Stimulated activated CD4-positive, alpha-beta T cell treated with anti-CD3 and anti-CD28 coated beads, TNF-alpha, amount 100 ng/mL, for 4 hours (primary cell): ENCODE measurements around the gene SORCS2.

ENCODE experiments used
- DNase-seq, 3 experiments: peaks; one replicate each; pipeline ENCODE4 v3.0.0-alpha.2; 2020; ENCODE audit warnings: low read depth in 3 of 3

The SORCS2 gene

DNA sequence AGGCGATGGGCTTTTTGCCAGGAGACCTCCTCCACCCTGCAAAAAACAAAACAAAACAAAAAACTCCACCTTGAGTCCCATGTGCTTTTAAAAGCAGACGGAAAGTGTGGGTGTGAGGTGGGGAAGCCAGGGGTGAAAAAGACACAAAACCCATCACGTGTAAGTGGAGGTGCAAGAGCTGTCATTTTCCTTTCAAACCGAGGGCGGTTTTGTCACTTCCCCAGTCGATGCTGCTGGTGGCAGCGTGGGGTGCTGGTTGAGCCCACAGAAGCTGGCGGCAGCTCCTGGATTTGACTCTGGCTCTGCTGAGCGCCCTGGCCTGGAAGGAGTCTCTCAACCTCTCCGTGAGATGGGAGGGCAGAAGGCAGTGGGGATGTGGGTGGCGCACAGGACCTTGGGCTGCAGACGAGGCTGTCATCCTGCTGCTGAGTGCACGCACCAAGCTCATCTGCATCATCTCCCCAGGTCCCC is 132.3 kb downstream of the SORCS2 start:
- DNase-seq: no peak

DNA sequence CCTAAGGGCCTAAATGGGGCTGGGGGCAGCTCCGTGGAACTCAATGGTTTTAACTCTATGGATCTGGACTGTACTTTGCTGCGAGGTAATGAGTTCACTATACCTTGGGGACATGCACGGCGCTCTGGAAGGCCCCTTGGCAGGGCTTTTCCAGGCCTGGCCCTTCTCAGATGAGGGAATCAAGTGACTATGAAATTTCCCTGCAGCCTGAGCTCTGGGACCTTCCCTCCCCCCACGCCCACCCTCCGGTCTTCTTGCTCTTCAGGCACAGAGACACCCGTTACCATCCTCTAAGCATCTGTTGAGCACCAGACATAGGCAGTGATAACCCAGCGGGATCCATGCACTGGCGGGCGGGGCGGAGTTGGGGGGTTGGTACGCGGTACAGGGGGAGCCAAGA is 133.2 kb downstream of the SORCS2 start:
- DNase-seq: no peak

DNA sequence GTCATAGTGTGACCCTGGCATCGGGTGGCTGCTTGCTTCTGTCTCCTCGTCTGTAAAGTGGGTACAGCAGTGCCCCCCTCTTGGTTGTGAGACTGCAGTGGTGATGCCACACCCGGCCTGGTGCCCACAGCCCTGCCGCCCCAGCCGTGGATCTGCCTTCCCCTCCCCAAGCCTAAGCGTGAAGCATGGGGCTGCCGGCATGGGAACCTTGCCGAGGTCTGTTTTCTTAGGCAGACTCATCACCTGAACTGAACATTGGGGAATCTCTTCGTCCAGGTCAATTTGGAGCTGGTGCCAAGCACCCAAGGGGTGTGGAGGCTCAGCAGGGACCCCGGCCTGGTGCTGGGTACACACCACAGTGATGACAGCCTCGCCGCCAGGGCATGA is 134.0 kb downstream of the SORCS2 start:
- no peak for DNase-seq

DNA sequence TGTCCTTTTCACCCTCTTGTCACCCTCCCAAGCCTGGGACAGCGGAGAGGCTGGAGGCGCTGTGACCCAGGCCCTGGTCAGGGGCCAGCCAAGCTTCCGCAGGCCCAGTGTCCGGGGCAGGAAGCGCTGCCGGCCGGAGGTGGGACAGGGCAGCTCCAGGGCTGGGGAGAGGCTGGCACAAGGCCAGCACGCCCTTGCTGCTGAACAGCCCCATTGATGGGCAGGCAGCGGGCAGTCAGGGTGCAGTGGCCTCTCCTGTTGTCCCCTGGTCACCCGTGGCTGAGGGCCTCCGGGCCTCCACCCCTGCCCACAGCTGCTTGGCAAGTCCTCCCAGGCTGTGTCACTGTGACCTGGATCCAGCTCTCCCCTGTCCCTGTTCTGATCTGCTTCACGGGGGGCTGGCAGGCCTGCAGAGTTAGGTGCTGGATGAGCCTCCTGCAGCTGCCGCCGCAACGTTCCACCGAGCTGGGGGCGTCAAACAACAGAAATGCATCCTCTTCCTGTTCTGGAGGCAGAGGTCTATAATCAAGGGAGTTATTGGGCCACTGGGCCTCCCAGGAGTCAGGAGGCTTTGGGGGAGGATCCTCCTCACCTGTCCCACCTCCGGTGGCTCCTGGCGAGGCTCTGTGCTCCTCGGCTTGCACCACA is 134.5 kb downstream of the SORCS2 start:
- DNase-seq: no peak

DNA sequence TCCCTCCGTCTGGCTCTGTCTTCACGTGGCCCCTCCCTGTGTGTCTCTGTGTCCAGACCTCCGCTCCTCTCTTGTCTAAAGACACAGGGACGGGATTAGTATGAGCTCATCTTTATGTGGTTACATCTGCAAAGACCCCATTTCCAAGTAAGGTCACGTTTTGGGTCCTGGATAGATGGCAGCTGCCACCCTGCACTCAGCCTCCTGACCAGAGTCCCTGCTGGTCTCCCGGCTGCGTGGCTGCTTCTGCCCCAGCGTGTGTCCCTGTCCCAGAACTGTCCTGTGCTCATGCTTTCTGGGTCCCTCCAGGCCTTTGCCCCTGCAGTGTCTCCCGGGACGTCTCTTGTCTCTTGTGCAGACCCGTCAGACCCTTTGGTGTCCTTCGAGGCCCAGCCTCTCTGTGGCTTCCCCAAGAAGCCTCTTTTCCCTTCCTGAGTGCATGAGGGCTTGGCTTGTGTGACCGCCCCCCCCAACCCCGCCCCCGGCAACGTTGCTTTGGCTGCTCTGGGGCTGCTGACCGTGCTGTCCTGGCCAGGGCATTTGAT is 135.1 kb downstream of the SORCS2 start:
- no peak for DNase-seq

DNA sequence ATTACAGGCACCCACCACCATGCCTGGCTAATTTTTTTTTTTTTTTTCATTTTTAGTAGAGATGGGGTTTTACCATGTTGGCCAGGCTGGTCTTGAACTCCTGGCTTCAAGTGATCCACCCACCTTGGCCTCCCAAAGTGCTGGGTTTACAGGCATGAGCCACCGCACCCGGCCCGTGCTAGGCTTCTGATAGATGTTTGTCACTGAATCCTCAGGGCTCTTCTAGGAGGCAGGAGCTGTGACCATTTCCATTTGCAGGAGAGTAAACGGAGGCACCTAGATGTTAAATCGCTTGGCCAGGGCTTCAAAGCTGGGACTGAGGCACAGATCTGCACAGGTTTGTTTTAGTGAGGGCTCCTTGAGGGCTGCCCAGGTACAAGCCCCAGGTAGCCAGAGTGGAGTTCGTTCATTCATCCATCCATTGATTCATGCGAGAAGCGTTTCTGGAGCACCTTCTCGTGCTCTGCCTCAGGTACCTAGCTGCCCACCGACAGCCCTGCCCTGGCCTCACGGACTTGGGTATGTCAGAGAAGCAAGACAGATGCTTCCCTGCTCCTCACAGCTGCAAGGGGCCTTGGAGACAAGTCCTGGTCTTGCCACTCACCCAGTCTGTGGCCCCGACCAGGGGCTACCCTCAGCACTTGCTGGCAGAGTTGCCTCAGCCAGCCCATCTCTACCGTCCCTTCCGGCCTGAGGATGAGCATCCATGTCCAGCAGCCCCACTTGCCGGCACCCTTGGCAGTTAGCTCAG is 136.0 kb downstream of the SORCS2 start:
- no peak for DNase-seq

DNA sequence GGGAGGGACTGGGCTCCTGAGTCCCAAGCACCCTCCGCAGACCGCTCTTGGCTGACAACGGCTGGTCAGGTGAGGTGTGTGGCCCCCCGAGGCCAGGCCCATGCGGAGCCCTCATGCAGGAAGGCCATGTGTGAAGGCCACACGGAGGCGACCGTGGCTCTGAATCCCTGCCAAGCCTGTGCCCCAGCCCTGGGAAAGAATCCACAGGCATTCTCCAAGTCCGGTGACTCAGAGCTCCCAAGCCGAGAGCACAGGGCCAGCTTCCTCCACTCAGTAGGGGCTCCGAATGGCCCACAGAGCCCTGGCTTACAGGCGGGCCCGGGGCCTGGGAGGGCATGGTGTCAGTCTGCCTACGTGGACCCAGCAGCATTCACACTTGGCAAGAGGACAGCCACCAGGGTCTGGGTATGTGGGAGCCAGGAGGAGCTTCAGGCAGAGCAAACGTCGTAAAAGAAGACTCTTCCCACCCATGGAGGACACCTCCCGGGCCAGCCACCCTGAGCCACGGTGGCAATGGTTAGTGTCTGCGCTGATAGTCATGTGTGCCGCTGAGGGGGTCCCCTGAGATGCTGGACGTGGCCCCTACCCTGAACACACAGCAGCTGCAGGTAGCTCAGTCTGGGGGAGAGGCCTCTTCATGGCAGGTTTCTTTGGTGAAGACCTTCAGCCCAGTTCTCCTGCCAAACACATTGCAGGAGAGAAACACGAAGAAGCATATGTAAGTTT is 136.7 kb downstream of the SORCS2 start:
- no peak for DNase-seq

DNA sequence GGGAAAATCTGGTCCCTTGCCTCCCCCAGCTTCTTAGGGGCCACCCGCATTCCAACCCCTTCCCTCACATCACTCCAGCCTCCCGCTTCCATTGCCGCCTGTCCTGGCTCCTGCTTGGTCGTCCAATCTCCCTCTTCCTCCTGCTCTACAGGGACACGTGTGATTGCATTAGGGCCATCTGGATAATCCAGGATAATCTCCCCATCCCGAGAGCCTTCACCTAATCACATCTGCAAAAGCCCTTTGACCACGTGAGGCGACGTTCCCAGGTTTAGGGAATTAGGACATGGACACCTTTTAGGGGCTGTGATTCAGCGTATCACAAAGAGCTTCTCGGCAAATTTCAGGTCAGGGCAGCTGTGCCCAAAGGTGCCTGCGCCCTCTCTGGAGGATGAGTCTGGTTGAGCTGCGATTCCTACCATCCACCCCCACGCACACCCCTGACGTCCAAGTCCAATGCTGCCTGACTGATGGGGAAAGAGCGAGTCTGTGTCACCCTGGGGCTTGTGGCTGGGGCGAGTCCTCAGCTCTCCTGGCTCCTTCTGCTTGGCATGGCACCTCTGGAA is 137.8 kb downstream of the SORCS2 start:
- DNase-seq: no peak

DNA sequence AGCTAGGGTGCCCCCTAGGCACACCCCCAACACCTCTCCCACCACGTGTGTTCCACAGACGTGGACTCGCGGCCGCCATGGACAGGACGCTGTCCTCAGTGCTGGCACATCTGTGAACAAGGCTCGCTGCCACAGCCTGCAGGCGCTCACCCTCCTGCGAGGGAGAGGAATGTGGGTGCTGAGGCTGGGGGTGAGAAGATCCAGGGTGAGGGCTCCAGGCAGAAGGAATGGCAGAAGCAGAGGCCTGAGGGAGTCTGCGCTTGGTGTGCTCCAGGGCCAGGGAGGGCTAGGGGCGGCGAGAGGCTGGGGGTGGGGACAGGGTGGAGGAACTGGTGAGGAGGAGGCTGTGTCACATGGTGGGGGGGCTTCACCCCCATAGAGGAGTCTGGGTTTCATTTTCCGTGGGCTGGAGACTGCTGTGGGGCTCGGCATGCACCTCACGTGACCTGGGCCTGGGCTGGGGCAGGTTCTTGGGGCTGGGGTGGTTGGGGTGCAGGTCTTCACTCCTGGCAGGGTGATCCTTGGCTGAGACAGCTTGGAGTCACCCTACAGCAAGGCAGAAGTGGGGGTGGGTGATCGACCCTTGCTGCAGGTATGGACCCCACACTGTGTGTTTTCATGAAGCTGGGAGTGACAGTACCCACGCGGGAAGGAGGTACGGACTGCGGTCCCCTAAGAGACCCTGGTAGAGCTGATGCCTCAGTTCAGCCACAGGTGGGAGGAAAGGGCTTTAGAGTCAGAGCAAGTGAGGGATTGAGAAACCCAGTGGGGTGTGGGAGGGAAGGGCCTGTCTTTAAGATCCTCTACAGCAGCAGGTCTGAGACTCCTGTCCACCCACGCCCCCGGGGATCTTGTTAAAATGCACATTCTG is 138.7 kb downstream of the SORCS2 start:
- DNase-seq: no peak

DNA sequence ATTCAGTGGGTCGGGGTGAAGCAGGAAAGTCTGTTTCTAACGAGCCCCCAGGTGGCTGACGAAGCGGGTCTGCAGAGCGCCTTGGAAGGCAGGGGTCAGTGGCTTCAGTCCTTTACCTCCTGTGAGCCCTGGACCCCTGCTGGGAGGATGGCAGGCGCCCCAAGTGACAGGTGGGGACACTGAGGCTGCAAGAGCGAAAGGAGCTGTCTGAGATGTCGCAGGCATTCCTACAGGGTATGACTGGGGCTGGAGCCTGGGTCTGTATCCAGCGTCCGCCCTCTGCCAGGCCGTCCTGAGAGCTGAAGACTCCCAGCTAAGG is 139.3 kb downstream of the SORCS2 start:
- no peak for DNase-seq

DNA sequence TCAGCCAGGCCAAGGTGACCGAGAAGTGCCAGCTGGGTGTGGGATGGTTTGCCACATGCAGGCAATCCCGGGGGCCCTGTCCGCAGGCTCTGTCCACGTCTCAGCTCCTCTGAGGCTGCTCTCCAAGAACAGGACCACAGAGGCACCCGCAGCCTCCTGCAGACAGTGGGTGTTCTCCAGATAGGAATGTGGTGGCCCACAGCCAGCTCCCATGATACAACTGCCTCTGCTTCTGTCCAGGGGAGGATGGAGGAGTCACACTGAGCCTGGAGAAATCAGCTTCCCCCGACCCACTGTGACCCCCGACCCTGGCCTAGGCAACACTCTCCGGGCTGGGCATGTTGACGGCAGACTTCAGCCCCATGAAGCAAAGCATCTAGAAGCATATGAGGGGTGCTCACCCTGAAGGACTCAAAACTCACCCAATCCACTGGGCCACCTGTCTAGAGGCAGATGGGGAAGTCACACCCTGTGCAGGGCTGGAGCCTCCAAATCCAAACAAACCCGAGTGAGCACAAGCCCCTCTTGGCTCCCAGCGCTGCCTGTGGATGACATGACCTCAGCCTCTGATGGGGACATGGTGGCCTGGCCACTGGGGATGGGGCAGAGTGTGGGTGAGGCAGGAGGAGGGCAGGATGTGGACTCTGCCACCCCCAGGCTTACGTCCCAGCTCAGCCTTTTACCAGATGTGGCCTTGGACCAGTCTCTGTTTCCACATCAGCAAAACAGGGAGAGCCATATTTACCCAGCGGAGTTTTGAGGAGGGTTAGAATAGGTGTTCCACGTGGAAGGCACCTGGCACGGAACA is 140.1 kb downstream of the SORCS2 start:
- DNase-seq: no peak

DNA sequence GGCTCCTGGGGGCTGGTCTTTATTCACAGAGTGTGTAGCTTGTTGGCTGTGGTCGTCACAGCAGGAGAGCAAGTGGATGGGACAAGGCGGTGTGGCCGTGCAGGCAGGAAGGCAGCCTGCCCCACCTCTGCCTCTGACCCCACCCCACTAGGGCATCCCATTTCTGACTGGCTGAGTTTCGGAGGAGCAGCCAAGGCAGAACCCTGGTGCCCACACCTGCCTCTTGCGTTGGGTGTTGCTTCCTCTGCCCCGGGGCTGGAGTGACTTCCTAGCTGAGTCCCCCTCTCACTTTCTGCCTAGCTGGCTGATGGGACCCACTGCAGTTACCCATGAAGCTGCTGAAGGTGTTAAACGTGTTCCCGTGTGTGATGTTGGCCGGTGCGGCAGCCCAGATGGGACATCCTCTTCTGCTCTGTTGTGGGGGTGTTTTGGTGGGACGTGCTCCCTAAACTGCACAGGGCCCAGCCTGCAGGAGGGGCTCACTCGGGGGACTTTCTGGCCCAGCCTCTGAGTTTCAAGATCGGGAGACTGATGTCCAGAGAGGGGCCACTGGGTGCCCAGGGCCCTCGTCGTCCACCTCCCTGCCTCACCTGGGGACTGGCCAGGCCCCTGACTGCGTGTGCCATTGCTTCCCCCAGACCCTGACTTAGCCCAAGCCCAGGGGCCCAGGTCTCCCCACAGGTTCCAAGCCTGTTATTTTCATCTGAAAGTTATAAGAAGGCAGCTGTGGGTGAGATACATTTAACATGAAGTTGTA is 140.9 kb downstream of the SORCS2 start:
- DNase-seq: no peak

DNA sequence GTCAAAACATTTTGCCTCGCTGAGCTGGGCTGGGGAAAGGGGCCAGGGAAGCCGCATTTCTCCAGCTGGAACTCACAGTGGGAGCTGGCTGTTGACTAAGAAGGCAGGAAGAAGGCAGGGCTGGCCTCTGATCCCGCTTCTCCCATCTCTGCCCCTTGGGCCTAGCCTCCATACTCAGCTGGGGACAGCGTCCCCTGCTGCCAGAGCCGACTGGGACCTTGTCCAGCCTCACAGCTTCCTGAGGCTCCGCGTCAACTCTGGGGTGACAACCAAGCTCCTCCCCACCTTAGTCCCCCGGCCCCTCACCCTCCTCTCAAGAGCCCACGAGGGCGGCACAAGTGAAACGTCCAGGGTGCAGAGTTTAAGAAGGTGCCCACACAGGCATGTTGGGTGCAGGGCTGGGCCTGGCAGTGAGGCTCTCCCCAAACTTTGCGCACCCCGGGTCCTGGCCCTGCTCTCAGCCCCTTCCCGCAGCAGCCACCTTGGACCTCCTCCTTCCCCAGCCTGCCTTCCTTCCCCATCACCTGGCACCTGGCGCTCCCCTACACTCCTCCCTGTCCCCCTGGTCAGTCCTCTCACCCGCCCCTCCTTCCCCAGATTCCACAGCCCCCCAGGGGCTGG is 141.6 kb downstream of the SORCS2 start:
- DNase-seq: no peak

DNA sequence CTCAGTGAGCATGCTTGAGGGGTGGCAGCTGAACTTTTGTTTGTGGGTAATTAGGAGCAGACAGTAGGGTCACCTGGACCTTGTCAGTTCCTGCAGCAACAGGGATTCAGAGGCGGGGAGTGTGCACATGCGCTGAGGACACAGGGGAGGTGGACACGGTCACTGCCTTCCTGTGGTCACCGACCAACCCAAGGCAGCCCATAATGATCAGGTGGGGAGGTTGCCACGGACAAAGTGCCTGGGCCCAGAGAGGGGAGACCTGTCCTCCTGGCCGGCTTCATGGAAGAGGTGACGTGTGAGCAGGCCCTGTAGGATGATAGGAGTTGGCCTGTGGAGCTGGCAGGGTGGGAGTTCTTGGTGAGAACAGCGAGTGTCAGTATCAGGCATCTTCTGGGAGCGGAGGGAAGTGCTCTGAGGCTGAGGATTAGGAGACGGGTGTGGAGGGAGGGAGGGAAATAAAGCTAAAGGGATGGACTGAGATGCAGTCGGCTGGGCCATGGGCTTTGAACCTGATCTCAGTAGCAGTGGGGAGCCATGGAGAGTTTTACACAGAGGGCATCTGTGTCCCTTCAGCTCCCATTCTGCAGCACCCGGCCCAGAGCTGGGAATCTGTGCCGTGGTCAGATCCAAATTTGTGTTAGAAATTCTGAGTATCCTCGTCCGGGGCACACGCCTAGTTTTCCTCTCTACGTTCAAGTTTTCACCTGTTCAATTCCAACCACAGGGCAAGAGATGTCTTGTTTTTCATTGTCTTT is 142.4 kb downstream of the SORCS2 start:
- DNase-seq: no peak

DNA sequence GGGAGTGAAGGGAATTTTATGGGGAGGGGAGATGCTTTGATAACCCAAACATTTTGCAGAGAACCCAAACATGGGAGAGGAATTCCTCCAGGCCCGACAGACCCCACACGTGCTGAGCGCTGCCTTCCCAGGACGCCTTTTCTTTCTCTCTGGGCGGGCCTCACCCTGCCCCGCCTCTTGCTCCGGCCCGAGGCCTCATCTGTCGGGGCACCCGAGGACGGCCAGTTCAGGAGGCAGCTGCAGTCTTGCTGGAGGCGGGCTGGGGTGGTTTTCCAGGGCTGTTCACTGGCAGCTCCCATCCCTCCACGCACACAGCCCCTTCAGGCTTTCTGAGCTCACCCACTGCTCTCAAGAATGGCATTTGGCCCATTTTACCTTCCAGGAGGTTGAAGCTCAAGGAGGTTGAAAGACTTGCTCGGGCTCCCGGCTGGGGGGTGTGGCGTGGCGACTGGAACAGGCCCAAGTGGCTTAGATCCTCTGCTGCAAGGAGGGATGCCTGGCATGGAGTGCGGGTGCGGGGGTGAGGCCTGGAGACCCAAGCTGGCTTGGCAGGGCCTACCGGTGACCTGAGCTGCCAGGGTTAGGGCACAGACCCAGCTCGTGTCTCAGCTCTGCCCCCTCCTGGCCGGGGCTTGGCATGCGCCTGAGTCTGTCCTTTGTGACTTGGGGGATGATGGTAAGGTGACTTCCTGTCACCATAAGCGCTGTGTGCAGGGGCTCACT is 143.2 kb downstream of the SORCS2 start:
- peak in 2 of 3 experiments; percentile 5 to 19 for DNase-seq

DNA sequence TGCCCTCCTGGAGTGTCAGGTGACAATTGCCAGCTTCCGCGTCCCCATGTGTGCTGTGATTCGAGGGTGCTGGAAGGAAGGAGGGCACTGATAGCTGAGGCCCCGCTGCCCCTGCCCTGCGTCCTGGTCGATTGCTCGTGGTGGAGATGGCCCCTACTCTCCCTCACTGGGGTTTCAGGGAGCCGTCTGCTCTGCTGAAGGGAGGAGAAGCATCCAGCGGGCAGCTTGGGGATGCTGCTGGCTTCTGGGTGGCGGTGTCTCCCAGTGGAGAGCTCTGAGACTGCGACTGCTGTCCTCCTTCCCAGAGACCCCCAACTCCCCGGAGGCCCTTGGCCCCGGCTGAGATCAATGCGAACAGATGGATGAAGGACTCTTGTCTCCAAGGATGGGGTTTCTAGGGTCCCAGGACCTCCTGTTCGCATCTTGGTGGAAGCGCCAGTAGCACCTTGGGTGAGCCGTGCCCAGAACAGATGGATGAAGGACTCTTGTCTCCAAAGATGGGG is 143.8 kb downstream of the SORCS2 start:
- no peak for DNase-seq

DNA sequence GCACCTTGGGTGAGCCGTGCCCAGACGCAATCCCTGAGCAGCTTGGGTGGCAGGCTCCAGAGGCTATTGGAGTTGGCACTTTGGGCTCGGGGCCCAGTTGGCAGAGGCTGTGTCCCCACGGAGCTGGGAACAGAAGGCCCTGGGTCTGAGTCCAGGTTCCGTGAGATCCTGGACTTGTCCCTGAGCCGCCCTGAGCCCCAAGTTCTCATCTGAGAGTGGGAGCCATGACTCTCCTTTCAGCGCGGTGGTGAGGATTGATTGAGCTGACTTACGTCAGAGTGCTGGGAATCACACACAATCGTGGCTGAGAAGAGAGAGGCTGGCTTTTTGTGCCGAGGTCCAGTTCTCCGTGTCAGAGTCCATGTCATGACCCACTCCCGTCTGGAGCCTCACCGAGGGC is 144.4 kb downstream of the SORCS2 start:
- no peak for DNase-seq
